GM21447 (cell line): ENCODE measurements around the gene KLK13.

Experiments used
- ATAC-seq: cut with Tn5 transposase; IDR thresholded peaks from one replicate; pipeline ENCODE4 v1.9.1; 2021; ENCODE audit not compliant: unreplicated experiment

The KLK13 gene

DNA sequence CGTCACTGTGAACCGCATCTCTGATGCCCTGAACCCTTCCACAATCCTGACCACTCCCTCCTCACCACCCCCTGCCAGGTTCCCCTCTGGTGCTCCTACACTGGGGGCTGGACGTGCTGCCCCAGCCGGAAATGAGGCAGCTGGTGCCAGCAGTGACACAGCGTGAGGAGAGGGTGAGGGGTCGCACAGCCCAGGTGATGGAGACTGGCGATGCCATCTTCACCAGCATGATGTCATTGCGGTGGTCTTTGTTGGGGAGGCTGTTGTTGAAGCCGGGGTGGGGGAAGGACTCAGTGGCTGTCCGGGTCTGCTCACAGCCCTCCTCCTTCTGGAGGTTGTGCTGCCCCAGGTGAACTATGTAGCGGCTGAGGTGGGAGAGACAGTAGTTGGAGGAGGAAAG lies 40.9 kb downstream of the KLK13 start:
- no peak for ATAC-seq

DNA sequence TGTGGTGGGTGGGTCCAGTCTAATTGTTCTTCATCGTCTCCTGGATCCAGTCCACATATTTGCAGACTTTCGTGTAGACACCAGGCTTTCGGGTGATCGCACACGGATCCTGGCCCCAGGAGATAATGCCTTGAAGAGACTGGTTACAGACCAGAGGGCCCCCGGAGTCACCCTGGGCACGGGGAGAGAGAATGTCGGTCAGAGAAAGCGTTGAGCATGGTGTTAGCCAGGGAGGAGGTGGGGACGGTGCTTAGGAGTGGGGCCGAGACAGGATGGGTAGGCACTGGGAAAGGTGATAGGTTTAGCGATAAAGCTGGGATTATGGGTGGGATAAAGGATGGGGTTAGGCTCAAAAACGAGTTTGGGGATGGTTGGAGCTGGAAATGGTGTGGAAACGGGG lies 42.4 kb downstream of the KLK13 start:
- ATAC-seq = no peak

DNA sequence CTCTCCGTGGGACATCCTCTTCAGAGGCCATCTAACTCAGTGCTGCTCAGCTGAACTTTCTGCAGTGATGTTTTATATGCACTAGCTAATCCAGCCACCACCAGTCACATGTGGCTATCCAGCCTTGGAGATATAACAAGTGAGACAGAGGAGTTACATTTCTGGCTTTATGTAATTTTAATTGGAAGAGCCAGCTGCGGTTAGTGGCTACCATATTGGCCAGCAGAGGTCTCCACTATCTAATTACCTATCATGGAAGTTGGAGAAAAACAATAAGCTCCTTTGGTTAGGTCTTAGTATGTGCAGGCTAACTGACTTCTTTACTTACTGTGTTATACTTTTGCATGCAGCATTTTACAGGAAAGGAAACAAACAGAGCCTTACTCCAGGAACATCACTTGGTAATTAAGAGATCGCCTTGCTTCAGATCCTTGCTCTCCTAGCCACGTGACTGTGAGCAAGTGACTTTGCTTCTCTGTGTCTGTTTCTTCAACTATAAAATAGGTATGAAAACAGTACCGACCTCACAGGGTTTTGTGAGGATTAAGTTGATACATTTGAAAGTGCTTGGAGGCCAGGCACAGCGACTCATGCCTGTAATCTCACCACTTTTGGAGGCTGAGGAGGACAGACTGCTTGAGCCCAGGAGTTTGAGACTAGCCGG lies 43.8 kb downstream of the KLK13 start:
- ATAC-seq = no peak

DNA sequence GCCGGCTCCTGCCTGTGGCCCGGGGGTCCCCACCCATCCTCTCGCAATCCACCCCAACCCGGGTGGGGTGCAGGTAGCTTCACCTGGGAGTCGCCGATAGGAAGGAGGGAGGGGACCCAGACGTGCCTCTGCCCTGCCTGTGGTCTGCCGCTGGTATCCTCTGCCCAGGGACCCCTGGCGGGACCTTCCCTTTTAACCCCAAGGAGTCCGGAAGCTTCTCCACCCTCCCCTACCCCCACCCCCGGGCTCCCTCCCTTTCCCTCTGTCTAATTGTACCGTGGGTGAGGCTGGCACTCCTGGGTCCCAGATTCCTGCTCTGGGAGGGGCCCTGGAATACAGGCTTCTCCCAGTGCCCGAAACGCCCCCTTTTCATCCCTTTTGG lies 45.4 kb downstream of the KLK13 start, which contains the start of gene KLK10:
Gene KLK10, minus strand, starts transcription at position 166 of the 382 bp plus-strand sequence. CDS start 579 bp downstream, outside the sequence.
- no peak for ATAC-seq

DNA sequence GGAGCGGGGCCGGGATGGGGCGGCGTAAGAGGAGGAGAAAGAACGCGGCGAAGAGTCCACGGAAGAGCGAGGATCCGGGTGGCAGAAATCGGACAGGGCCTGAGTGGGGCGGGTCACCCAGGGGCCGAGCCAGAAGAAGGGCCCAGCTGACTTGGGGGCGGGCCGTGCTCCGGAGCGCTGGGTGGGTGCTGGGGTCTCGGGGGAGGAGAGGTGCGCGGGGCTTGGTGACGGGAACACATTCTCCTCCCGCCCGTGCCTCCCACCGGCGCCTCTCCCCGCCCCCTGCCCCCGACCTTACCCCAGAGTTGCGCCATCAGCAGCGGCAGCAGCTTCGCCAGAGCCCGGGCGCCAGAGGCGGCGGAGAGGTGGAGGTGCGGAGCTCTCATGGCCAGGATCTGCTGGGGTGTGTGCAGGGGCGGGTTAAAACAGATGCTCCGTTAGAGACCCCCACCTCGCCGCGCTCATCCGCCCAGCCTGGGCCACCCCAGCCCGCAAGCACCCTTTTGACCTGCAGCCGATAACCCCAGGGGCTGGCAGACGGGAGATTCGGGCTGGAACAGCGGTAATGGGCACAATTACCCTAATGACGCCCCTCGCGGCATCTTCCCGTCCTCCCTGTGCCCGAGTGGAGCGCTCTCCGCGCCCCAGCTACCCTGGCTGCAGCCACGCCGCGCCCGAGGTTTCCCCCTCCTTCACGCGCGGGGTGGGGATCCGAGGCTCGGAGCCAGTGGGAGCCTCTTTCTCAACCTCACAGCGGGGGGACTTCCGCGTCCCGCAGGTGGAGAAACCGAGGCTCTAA lies 45.9 kb downstream of the KLK13 start:
- ATAC-seq = no peak

DNA sequence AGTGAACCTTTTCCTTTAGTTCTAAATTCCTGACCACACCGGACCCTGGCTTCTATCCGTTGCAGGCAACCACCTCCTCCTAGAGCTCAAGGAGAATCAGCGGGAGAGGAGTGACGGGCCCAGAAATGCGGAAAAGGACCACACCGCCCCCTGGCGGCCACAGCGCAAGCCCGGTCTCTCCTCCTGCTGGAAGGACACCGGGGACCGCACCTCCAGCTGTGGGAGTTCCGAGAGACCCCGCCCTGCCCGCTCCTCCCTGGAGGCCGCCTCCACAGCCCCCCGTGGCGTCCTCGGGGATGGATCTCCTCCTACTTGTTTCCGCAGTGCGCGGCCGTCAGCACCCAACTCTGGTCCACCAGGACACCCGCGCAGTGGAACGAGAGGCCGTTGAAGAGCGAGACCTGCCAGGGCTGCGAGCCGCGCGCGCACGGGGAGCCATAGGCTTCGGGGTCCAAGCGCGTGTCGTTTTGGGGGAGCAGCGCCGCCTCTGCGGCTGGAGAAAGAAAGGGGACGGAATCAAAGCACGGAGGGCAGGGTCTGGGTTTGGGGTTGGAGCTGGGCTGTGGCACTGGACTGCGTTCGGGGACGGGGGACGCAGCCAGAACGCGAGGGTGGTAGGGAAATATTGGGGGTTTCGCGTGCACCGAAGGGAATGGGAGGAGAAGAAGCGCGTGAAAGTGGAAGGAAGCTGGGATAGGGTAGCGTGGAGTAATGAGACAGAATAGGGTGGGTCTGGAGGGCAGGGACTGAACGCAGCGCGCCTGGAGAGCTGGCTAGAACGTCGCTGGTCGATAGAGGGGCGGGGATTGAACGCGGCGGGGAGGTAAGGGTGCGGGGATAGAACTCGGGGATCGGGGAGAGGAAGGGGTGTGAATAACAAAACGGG lies 47.9 kb downstream of the KLK13 start:
- no peak for ATAC-seq

DNA sequence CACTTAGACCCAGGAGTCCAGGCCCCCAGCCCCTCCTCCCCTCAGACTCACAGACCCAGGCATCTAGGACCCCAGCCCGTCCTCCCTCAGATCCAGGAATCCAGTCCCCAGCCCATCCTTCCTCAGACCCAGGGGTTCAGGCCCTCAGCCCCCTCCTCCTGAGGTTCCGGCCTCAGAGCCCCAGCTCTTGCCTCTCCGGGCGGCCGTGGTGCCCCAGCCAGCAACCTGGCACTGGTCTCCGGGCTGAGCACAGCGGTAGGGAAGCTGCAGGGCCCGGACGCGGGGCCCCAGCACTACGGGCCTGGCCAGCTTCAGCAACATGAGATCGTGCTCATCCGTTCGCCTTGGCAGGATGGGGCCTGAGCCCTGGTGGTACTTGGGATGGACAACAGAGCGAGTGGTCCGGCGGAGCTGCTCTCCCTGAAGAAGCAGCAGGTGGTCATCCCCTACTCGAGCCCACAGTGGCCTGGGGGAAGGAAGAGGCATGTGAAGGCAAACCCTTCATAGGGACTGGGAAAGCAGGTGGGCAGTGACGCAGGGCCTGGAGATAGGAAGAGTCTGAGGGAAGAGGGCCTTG lies 49.1 kb downstream of the KLK13 start:
- ATAC-seq = no peak

DNA sequence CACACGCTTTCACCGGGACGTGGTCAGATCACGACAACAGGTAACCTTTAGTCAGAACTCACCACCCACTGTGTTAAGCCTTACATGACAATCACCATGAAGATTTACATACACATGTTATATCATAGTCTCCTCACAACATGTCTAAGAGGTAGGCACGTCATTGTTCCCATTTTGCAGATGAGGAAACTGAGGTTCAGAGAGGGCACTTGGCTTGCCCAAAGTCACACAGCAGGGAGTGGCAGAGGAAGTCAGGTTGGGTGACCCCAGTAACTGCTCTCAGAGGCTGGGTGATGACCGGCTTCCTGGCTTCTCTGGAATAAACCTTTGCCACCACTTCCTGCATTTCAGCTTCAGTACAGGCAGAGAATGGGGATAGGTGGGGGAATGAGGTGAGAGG lies 50.6 kb downstream of the KLK13 start:
- no peak for ATAC-seq

DNA sequence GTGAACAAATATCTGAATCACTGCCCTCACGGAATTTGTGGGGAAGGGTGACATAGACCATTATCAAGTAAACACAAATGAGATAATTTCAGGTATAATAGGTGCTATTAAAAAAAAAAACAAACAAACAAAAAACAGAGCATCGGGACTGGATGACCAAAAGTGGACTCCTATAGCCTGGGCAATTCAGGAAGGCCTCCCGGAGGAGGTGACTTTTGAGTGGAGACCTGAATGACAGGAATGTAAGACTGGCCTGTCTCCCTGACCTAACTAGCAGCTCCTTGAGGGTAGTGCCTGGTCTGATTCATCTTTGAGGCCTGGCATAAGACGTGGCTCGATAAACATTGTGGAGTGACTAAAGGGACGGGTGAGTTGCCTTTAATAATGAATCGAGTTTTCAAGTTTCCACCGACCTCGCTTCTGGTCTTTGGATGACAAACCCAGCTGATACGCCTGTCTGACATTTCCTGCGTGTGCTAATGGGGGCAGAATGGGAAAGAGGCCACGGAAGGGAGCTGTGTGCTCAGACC lies 52.2 kb downstream of the KLK13 start:
- ATAC-seq = no peak

DNA sequence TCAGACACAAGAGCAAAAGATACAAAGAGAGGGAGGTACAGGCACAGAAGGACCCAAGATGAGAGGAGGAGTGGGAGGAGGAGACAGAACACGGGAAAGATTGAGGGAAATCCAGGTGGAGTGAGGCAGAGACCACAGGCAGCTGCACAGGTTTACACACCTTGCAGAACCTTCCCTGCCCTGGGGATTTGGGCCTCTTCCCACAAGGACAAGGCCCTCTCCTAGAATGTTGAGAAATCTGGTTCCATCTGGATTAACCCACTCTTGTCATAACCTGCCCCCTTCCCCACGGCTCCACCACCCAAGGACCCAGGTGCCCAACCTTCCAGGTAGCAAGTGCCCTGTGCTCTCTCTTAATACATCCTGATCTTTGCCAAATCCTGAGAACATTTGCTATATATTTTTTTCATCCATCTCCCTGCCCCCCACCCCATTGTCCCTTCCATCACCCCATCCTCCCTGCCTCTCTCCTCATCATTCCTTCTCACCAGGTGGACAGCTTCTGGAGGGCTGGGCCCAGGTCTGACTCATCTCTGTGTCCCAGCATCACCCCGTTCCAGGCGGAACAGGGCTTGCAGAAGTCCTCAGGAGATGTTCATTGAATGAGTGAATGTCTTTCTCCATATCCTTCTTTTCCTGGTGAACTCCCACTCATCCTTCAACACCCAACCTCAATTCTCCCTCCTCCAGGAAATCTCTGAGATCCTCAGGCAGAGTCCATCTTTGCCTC lies 54.7 kb downstream of the KLK13 start:
- ATAC-seq = no peak

DNA sequence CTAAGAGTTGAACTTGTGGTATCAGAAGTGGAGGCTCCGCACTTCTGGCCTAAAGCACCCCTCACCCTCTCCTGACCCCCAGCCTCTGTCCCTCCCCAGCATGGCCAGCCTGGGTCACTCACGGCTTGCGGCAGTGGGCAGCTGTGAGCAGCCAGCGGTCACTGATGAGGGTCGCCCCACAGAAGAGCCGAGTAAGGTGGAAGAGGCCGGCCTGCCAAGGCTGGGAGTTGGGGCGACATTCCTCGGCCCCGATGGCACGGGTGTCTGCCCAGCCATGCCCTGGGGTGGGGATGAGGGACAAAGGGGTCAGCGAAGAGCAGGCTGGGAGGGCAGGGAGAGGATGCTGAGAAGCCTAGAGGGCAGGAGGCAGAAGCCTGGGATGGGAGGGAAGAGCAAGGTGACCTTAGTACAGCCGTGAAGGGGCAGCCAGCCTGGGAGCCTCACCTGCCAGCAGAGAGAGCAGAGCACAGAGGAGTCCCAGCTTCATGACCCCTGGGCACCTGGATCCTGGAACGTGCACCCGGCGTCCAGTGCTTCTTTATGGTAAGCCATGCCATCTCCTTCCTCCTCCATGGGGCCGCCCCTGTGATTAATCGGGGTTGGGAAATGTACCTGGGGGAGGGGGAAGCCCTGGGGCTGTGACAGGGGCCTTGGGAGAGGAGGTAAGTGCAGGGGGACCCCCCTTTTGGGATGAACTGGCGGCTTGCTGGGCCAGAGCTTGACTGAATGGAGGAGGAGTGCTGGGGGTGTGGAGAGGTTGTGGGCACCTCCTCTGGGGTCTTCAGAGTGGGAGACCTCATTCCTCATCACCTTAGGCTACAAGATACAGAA lies 55.6 kb downstream of the KLK13 start:
- no peak for ATAC-seq

DNA sequence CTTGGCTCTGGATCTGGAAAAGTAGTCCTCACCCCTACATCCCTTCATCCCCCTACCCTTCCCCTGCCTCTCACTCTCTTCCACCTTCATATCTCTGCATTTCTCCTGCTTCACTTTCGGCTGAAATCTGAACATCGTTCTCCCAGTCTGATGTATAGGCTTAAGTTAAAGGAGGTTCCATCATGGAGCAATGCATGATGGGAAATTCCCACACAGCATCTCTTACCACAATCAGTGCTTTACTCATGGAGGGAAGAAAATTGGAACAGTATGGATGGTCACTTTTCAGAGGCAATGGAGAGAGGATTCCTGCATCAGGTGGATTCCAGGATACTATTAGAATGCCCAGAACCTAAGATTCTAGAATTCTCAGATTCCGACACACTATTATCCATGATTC lies 57.4 kb downstream of the KLK13 start:
- ATAC-seq = no peak

DNA sequence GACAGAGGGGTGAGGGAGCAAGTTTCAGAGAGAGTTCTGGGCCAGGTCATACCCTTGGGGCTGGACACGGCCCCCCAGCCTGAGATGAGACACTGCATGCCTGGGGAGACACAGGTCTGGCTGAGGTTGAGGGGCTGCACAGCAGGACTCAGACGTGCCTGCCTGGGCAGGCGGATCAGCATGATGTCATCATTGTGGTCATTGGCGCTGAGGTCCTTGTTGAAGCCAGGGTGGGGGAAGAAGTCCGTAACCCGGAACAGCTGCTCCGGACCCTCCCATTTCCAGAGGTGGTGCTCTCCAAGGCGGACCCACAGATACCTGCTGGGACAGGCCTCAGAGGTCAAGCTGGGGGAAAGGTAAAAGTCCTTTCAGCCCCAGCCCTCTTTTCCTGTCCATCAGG lies 58.5 kb downstream of the KLK13 start:
- ATAC-seq = no peak
